ENCODE data around the gene CEP170B.

DNA sequence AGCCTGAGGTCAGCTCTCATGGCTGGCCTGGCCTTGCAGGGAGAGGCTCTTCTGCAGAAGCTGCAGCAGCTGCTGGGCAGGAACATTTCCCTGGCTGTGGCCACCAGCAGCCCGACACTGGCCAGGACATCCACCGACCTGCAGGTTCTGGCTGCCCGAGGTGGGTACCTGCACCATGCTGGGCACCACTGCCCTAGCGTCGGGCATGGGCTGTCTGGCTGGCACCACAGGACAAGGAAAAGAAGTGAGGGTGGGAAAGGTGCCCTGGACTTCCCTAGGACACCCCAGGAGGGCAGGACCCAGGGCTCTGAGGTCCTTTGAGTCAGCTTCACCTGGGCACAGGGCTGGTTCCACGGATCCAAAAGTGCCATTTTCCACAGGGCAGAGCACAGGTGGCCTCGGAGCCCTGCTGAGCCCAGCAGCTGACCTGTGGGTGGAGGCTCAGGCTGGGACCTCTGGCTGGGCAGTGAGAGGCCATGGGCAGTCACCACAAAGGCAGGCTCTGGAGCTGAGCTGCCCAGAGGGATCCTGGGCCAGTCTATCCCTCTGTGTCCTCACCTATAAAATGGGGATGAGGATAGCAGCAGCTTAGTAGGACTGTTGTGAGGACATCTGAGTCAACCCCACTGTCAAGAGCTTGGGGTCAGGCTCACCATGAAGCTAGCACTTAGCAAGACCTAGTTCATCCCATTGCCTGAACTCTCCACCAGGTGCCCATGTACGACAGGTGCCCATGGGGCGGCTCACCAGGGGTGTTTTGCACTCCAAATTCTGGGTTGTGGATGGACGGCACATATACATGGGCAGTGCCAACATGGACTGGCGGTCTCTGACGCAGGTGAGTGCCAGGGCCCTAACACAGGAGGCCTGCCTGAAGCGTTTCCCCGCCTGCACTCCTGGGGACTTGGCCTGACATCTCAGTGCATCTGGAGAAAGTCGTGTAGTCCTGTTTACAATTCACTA lies 64.5 kb downstream of the CEP170B start:
- TF ChIP-seq EZH2 (IDR thresholded peaks at IDR 0.05): no peak
- no peak for TF ChIP-seq POLR2AphosphoS5 (IDR thresholded peaks at IDR 0.05; ENCODE audit: borderline replicate concordance, low read depth, low read length)
